ENCODE results near the gene DHRS13.

DNA sequence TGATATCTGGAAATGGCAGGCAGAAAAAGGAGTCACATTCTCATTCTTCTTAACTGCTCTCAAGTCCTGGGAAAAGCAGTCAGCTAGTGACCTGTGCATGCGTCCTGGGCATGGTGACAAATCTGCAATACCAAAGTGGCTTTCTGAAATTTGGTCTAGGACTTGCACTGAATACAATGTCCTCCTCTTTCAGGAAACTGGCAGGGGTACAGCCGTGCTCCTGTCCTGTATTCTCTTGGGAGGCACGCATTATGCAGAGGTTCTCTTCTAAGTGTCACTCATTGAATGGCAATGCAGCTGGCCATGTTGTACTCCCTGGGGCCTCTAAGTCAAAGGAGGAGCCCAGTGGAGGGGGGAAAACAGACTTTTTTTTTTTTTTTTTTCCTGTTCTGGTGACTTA is 37.8 kb upstream of the DHRS13 start:
- TF ChIP-seq, protein P1, sequence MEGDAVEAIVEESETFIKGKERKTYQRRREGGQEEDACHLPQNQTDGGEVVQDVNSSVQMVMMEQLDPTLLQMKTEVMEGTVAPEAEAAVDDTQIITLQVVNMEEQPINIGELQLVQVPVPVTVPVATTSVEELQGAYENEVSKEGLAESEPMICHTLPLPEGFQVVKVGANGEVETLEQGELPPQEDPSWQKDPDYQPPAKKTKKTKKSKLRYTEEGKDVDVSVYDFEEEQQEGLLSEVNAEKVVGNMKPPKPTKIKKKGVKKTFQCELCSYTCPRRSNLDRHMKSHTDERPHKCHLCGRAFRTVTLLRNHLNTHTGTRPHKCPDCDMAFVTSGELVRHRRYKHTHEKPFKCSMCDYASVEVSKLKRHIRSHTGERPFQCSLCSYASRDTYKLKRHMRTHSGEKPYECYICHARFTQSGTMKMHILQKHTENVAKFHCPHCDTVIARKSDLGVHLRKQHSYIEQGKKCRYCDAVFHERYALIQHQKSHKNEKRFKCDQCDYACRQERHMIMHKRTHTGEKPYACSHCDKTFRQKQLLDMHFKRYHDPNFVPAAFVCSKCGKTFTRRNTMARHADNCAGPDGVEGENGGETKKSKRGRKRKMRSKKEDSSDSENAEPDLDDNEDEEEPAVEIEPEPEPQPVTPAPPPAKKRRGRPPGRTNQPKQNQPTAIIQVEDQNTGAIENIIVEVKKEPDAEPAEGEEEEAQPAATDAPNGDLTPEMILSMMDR (IDR thresholded peaks at IDR 0.05; ENCODE audit: low read depth, low read length, missing input control) = no peak
- TF ChIP-seq TAF1 (conservative IDR thresholded peaks at IDR 0.05) (no peak), YY1 (IDR thresholded peaks at IDR 0.05) (no peak), RXRA (IDR thresholded peaks at IDR 0.05) (peak in 1 of 2 donors; percentile 43), FOXA1 (IDR thresholded peaks at IDR 0.05) (no peak), SP1 (IDR thresholded peaks at IDR 0.05) (peak; percentile 20), RAD21 (IDR thresholded peaks at IDR 0.05) (no peak)
- TF ChIP-seq, protein P2, sequence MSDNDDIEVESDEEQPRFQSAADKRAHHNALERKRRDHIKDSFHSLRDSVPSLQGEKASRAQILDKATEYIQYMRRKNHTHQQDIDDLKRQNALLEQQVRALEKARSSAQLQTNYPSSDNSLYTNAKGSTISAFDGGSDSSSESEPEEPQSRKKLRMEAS (IDR thresholded peaks at IDR 0.05) = peak; percentile 50
- TF ChIP-seq, protein P3, sequence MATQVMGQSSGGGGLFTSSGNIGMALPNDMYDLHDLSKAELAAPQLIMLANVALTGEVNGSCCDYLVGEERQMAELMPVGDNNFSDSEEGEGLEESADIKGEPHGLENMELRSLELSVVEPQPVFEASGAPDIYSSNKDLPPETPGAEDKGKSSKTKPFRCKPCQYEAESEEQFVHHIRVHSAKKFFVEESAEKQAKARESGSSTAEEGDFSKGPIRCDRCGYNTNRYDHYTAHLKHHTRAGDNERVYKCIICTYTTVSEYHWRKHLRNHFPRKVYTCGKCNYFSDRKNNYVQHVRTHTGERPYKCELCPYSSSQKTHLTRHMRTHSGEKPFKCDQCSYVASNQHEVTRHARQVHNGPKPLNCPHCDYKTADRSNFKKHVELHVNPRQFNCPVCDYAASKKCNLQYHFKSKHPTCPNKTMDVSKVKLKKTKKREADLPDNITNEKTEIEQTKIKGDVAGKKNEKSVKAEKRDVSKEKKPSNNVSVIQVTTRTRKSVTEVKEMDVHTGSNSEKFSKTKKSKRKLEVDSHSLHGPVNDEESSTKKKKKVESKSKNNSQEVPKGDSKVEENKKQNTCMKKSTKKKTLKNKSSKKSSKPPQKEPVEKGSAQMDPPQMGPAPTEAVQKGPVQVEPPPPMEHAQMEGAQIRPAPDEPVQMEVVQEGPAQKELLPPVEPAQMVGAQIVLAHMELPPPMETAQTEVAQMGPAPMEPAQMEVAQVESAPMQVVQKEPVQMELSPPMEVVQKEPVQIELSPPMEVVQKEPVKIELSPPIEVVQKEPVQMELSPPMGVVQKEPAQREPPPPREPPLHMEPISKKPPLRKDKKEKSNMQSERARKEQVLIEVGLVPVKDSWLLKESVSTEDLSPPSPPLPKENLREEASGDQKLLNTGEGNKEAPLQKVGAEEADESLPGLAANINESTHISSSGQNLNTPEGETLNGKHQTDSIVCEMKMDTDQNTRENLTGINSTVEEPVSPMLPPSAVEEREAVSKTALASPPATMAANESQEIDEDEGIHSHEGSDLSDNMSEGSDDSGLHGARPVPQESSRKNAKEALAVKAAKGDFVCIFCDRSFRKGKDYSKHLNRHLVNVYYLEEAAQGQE (IDR thresholded peaks at IDR 0.05) = no peak
- TF ChIP-seq, protein P4, sequence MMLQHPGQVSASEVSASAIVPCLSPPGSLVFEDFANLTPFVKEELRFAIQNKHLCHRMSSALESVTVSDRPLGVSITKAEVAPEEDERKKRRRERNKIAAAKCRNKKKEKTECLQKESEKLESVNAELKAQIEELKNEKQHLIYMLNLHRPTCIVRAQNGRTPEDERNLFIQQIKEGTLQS (IDR thresholded peaks at IDR 0.05) = no peak
